Fibroblast of skin of left biceps (primary cell): ENCODE results near the gene TCF19.

Experiments used
- DNase-seq, 2 experiments: peaks; one replicate each; pipeline ENCODE4 v3.0.0-alpha.2; 2013; ENCODE audit warnings: low read depth in 2 of 2

TCF19 gene

GRCh38 chr6:31126396-31127175, 31.8 kb upstream of the TCF19 start:
- DNase-seq, result no peak

GRCh38 chr6:31128093-31128676, 30.2 kb upstream of the TCF19 start:
- no peak for DNase-seq

- DNase-seq, result no peak
These were observed 29.3 kb upstream of the TCF19 start for GRCh38 chr6:31129130-31129529.

GRCh38 chr6:31130751-31131150, 27.6 kb upstream of the TCF19 start:
- DNase-seq, result no peak

- DNase-seq, result no peak
These were observed 26.8 kb upstream of the TCF19 start for GRCh38 chr6:31131595-31131994.

GRCh38 chr6:31132806-31133205, 25.6 kb upstream of the TCF19 start:
- no peak for DNase-seq

- DNase-seq, result no peak
These were observed 22.7 kb upstream of the TCF19 start for GRCh38 chr6:31135710-31136109.

GRCh38 chr6:31138982-31139381, 19.4 kb upstream of the TCF19 start, which contains the start of gene PSORS1C2:
Gene PSORS1C2, minus strand, starts transcription at chr6:31139066. Its CDS starts 40 bp downstream, at chr6:31139026.
- no peak for DNase-seq

GRCh38 chr6:31139599-31139998, 18.8 kb upstream of the TCF19 start:
- peak; percentile 58 to 60 for DNase-seq

GRCh38 chr6:31140643-31141042, 17.7 kb upstream of the TCF19 start:
- DNase-seq, result no peak

GRCh38 chr6:31142361-31142761, 16.0 kb upstream of the TCF19 start:
- no peak for DNase-seq

- no peak for DNase-seq
These were observed 15.2 kb upstream of the TCF19 start for GRCh38 chr6:31143148-31143547.

GRCh38 chr6:31144296-31144969, 14.0 kb upstream of the TCF19 start:
- DNase-seq, result no peak

- DNase-seq, result no peak
These were observed 13.4 kb upstream of the TCF19 start for GRCh38 chr6:31144970-31145340.

- DNase-seq, result no peak
These were observed 13.0 kb upstream of the TCF19 start for GRCh38 chr6:31145386-31145785.

- no peak for DNase-seq
These were observed 8.5 kb upstream of the TCF19 start for GRCh38 chr6:31149827-31150447.

GRCh38 chr6:31152781-31153180, 5.6 kb upstream of the TCF19 start:
- DNase-seq, result no peak

GRCh38 chr6:31154436-31154835, 4.0 kb upstream of the TCF19 start:
- DNase-seq, result no peak

- no peak for DNase-seq
These were observed 1.7 kb upstream of the TCF19 start for GRCh38 chr6:31156641-31157040.

- no peak for DNase-seq
These were observed 763 bp upstream of the TCF19 start, which contains the start of gene CCHCR1 for GRCh38 chr6:31157513-31158139. Gene CCHCR1, minus strand, starts transcription at chr6:31157802. Its CDS starts 202 bp downstream, at chr6:31157600.

- no peak for DNase-seq
These were observed 770 bp downstream of the TCF19 start for GRCh38 chr6:31158863-31159855.
